Omental fat pad (tissue), 4 donors: Measurements from ENCODE around the gene FEN1. TPM values are rescaled to one million over a fixed set of nuclear protein-coding genes. Genes with fewer than 3 reads are reported as not detected.

Source experiments
- ATAC-seq: fragments of 150-250 bp; one replicate; pipeline ENCODE4 v1.9.1; 2016; ENCODE audit warnings: mild to moderate bottlenecking, moderate library complexity; ENCODE audit not compliant: low FRiP score
- DNase-seq: peaks from one replicate; pipeline ENCODE4 v3.0.0-alpha.2; 2019; ENCODE audit warnings: low spot score
- CTCF ChIP-seq, 3 donors: fragments of 450-650 bp; IDR thresholded peaks; one replicate each; pipeline ENCODE4 v1.5.1; 2016 to 2017; ENCODE audit warnings: antibody characterized with exemption in 3 of 3, mild to moderate bottlenecking in 3 of 3, moderate library complexity in 2 of 3
- total RNA-seq, 4 donors: library from RNA; depleted of rRNA; stranded (reverse); fragments of >200 nt; gene quantifications; one replicate each; pipeline ENCODE4 v1.1.0, GENCODE V29; 2016

FEN1 gene
- total RNA-seq, 4 donors from 2014 or later = 4.7 to 8.9 (median 6.7) TPM

- no peak for DNase-seq
- no peak for TF ChIP-seq CTCF (IDR thresholded peaks at IDR 0.05)
- no peak for ATAC-seq
These were observed 16.1 kb upstream of the FEN1 start for GRCh38 chr11:61776561-61777075.

DNA sequence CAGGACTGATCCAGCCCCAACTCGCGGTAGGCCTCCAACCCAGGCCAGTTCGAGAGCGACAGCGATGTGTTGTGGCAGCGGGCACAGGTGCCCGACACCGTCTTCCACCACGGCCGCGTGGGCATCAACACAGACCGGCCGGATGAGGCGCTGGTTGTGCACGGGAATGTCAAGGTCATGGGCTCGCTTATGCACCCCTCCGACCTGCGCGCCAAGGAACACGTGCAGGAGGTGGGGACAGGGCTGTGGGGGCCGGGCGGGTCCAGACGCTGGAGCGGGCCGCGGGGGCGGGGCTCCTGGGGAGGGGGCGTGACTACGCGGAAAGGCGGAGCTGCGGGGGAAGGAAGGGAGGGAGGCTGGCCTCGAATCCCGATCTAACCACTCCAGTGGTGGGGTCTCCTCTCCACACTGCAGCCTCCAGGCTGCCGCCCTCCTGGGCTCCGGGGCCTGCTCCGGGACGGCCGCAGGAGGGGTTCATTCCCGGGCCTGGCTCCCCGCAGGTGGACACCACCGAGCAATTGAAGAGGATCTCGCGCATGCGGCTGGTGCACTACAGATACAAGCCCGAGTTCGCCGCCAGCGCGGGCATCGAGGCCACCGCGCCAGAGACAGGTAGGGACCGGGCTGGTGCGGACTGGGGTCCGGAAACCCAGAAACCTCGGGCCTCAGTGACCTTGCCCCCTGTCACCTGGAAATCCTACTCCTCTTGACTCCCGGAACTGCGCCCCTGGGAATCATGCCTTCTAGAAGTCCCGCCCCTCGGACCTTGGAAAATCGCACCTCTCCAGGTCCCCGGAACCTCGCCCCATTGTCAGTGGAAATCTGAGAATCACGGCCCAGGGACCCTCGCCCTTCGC is 15.2 kb upstream of the FEN1 start:
- no peak for TF ChIP-seq CTCF (IDR thresholded peaks at IDR 0.05)
- DNase-seq (no peak), ATAC-seq (no peak)

DNA sequence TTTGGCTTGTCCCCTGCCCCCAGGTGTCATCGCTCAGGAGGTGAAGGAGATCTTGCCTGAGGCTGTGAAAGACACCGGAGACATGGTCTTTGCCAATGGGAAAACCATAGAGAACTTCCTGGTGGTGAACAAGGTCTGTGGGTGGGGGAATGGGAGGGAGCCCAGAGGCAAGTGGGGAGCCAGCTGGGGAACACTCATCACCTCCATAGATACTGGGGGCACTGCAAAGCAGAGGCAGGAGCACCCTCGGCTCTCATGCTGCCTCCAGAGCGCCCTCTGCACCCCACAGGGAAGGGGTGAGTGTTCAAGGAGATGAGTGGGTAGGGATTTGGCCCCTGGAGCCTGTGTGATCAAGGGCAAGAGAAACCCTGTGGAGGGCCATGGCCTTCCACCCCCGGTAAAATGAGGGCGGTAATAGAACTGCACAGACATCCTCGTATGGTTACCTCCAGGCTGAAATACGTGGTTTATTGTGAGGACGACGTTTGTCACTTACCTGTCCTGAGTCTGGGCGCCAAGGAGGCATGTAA is 14.3 kb upstream of the FEN1 start:
- DNase-seq (no peak), ATAC-seq (no peak)
- no peak for TF ChIP-seq CTCF (IDR thresholded peaks at IDR 0.05)

DNA sequence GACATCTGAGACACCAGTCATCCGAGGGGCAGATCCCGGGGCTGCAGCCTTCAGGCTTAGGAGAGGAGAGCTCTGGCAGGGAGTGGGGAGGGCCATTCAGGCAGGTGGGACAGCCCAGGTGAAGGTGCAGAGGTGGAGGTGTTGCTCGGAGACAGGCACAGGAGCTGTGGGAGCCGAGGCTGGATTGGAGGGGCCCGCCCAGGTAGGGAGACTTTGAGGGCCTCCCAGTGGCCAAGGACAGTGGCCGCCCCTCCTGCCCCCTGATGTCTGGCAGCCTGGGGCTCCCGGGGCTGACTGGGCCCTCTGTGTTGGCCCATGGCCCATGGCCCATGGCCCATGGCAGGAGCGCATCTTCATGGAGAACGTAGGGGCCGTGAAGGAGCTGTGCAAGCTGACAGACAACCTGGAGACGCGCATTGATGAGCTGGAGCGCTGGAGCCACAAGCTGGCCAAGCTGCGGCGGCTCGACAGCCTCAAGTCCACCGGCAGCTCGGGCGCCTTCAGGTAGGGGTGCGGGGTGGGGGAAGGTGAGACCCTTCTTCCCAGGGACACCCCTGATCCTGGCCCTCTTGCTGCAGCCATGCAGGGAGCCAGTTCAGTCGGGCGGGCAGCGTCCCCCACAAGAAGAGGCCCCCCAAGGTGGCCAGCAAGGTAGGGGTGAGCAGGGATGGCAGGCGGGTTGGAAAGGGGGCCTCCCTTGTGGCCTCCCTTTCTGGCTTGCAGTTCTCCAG is 13.6 kb upstream of the FEN1 start:
- DNase-seq (no peak), ATAC-seq (no peak)

GRCh38 chr11:61779666-61780525 is 12.8 kb upstream of the FEN1 start:
- ATAC-seq = no peak
- TF ChIP-seq CTCF (IDR thresholded peaks at IDR 0.05) = no peak
- no peak for DNase-seq

More for the DNA sequence above, 13.6 kb upstream of the FEN1 start:
- TF ChIP-seq CTCF (IDR thresholded peaks at IDR 0.05) = no peak

GRCh38 chr11:61780581-61781162 is 12.0 kb upstream of the FEN1 start:
- DNase-seq = no peak
- TF ChIP-seq CTCF (IDR thresholded peaks at IDR 0.05) = no peak
- no peak for ATAC-seq
